ENCODE data around the gene DPP4. TPM values are rescaled to one million over a fixed set of nuclear protein-coding genes. Genes with fewer than 3 reads are reported as not detected.

DPP4 gene
- total RNA-seq, 2 experiments from 2014 or later: 29.9 to 30.7 TPM

GRCh38 chr2:162103443-162104009, 29.5 kb upstream of the DPP4 start:
- CTCF ChIA-PET: no interaction called here
- intact Hi-C loops (cut with micrococcal nuclease): no loop called here
- Mint-ChIP-seq H3K27me3 (peaks cover 1% of the 10 kb centered on the region), H3K9me3 (no peaks in the 10 kb centered on the region), H3K4me3 (no peak overlapping the region), H3K36me3 (no peaks in the 10 kb centered on the region), H3K4me1 (ENCODE audit: low read depth) (no peaks in the 10 kb centered on the region), H3K27ac (no peak overlapping the region)
- DNase-seq: no peak
- POLR2A ChIA-PET: no interaction called here

GRCh38 chr2:162100579-162100978, 26.6 kb upstream of the DPP4 start:
- Mint-ChIP-seq H3K4me3 (no peak overlapping the region), H3K9me3 (no peaks in the 10 kb centered on the region), H3K36me3 (no peaks in the 10 kb centered on the region), H3K27me3 (peaks cover 1% of the 10 kb centered on the region), H3K27ac (no peak overlapping the region), H3K4me1 (ENCODE audit: low read depth) (no peaks in the 10 kb centered on the region)
- intact Hi-C loops (cut with micrococcal nuclease): no loop called here
- ChIA-PET POLR2A (no interaction called here), CTCF (interaction anchor here (1.2 kb wide), 1 partner anchor 22 kb away, joined by 3 read pairs; no protein-coding TSS in a partner anchor)
- DNase-seq: no peak

- Mint-ChIP-seq H3K27ac (no peak overlapping the region), H3K4me3 (no peak overlapping the region), H3K4me1 (ENCODE audit: low read depth) (no peaks in the 10 kb centered on the region), H3K27me3 (peaks cover 1% of the 10 kb centered on the region), H3K36me3 (no peaks in the 10 kb centered on the region), H3K9me3 (no peaks in the 10 kb centered on the region)
- CTCF ChIA-PET: interaction anchor here (1.2 kb wide), 1 partner anchor 23 kb away, joined by 3 read pairs; no protein-coding TSS in a partner anchor
- no peak for DNase-seq
- intact Hi-C loops (cut with micrococcal nuclease): no loop called here
- POLR2A ChIA-PET: no interaction called here
Observed at GRCh38 chr2:162099836-162100235, 25.8 kb upstream of the DPP4 start.

GRCh38 chr2:162092658-162093556, 18.9 kb upstream of the DPP4 start:
- ChIA-PET CTCF (no interaction called here), POLR2A (no interaction called here)
- no peak overlapping the region for H3K27ac Mint-ChIP-seq
- no peaks in the 10 kb centered on the region for H3K27me3 Mint-ChIP-seq
- peaks cover 6% of the 10 kb centered on the region for H3K4me1 Mint-ChIP-seq (ENCODE audit: low read depth)
- H3K4me3 Mint-ChIP-seq: no peak overlapping the region
- H3K36me3 Mint-ChIP-seq: no peaks in the 10 kb centered on the region
- intact Hi-C loops (cut with micrococcal nuclease): no loop called here
- H3K9me3 Mint-ChIP-seq: no peaks in the 10 kb centered on the region
- no peak for DNase-seq

- ChIA-PET POLR2A (no interaction called here), CTCF (no interaction called here)
- H3K36me3 Mint-ChIP-seq: no peaks in the 10 kb centered on the region
- H3K4me1 Mint-ChIP-seq (ENCODE audit: low read depth): peaks cover 6% of the 10 kb centered on the region
- intact Hi-C loops (cut with micrococcal nuclease): no loop called here
- H3K4me3 Mint-ChIP-seq: no peak overlapping the region
- no peaks in the 10 kb centered on the region for H3K27me3 Mint-ChIP-seq
- no peaks in the 10 kb centered on the region for H3K9me3 Mint-ChIP-seq
- no peak overlapping the region for H3K27ac Mint-ChIP-seq
- DNase-seq: no peak
Observed at GRCh38 chr2:162092008-162092390, 18.0 kb upstream of the DPP4 start.

GRCh38 chr2:162091325-162092007, 17.5 kb upstream of the DPP4 start:
- DNase-seq: peak; percentile 38
- CTCF ChIA-PET: no interaction called here
- intact Hi-C loops (cut with micrococcal nuclease): no loop called here
- H3K4me1 Mint-ChIP-seq (ENCODE audit: low read depth): peaks cover 6% of the 10 kb centered on the region
- no peaks in the 10 kb centered on the region for H3K36me3 Mint-ChIP-seq
- H3K4me3 Mint-ChIP-seq: no peak overlapping the region
- no peaks in the 10 kb centered on the region for H3K27me3 Mint-ChIP-seq
- no peaks in the 10 kb centered on the region for H3K9me3 Mint-ChIP-seq
- POLR2A ChIA-PET: no interaction called here
- H3K27ac Mint-ChIP-seq: no peak overlapping the region

- Mint-ChIP-seq H3K9me3 (no peaks in the 10 kb centered on the region), H3K27me3 (no peaks in the 10 kb centered on the region), H3K4me1 (ENCODE audit: low read depth) (peaks cover 6% of the 10 kb centered on the region), H3K36me3 (no peaks in the 10 kb centered on the region), H3K4me3 (no peak overlapping the region), H3K27ac (no peak overlapping the region)
- DNase-seq: no peak
- CTCF ChIA-PET: no interaction called here
- intact Hi-C loops (cut with micrococcal nuclease): no loop called here
- POLR2A ChIA-PET: no interaction called here
Observed at GRCh38 chr2:162090109-162090508, 16.1 kb upstream of the DPP4 start.

- ChIA-PET POLR2A (no interaction called here), CTCF (no interaction called here)
- H3K9me3 Mint-ChIP-seq: no peaks in the 10 kb centered on the region
- no peak overlapping the region for H3K4me3 Mint-ChIP-seq
- H3K27me3 Mint-ChIP-seq: no peaks in the 10 kb centered on the region
- DNase-seq: no peak
- no peak overlapping the region for H3K27ac Mint-ChIP-seq
- peaks cover 2% of the 10 kb centered on the region for H3K4me1 Mint-ChIP-seq (ENCODE audit: low read depth)
- intact Hi-C loops (cut with micrococcal nuclease): no loop called here
- no peaks in the 10 kb centered on the region for H3K36me3 Mint-ChIP-seq
Observed at GRCh38 chr2:162086904-162087303, 12.9 kb upstream of the DPP4 start.

GRCh38 chr2:162085090-162085891, 11.3 kb upstream of the DPP4 start:
- no peak for DNase-seq
- Mint-ChIP-seq H3K9me3 (no peaks in the 10 kb centered on the region), H3K4me3 (no peak overlapping the region), H3K27me3 (no peaks in the 10 kb centered on the region), H3K36me3 (no peaks in the 10 kb centered on the region), H3K27ac (no peak overlapping the region), H3K4me1 (ENCODE audit: low read depth) (no peaks in the 10 kb centered on the region)
- ChIA-PET CTCF (no interaction called here), POLR2A (no interaction called here)
- intact Hi-C loops (cut with micrococcal nuclease): no loop called here

GRCh38 chr2:162084536-162084935, 10.5 kb upstream of the DPP4 start:
- H3K27ac Mint-ChIP-seq: no peak overlapping the region
- H3K27me3 Mint-ChIP-seq: no peaks in the 10 kb centered on the region
- POLR2A ChIA-PET: no interaction called here
- intact Hi-C loops (cut with micrococcal nuclease): no loop called here
- H3K9me3 Mint-ChIP-seq: peaks cover 7% of the 10 kb centered on the region
- H3K4me3 Mint-ChIP-seq: no peak overlapping the region
- CTCF ChIA-PET: no interaction called here
- H3K4me1 Mint-ChIP-seq (ENCODE audit: low read depth): no peaks in the 10 kb centered on the region
- no peak for DNase-seq
- H3K36me3 Mint-ChIP-seq: peaks cover 5% of the 10 kb centered on the region

GRCh38 chr2:162082681-162083080, 8.7 kb upstream of the DPP4 start:
- Mint-ChIP-seq H3K4me1 (ENCODE audit: low read depth) (no peaks in the 10 kb centered on the region), H3K9me3 (peaks cover 26% of the 10 kb centered on the region), H3K27me3 (no peaks in the 10 kb centered on the region), H3K36me3 (peaks cover 18% of the 10 kb centered on the region), H3K27ac (no peak overlapping the region), H3K4me3 (no peak overlapping the region)
- intact Hi-C loops (cut with micrococcal nuclease): no loop called here
- ChIA-PET CTCF (interaction anchor here (0.5 kb wide), 1 partner anchor 339 kb away, joined by 4 read pairs; no protein-coding TSS in a partner anchor), POLR2A (no interaction called here)
- no peak for DNase-seq

- intact Hi-C loops (cut with micrococcal nuclease): no loop called here
- no peak overlapping the region for H3K4me3 Mint-ChIP-seq
- no peak for DNase-seq
- H3K9me3 Mint-ChIP-seq: peaks cover 32% of the 10 kb centered on the region
- CTCF ChIA-PET: interaction anchor here (0.5 kb wide), 1 partner anchor 339 kb away, joined by 4 read pairs; no protein-coding TSS in a partner anchor
- no peaks in the 10 kb centered on the region for H3K4me1 Mint-ChIP-seq (ENCODE audit: low read depth)
- H3K27ac Mint-ChIP-seq: no peak overlapping the region
- H3K36me3 Mint-ChIP-seq: peaks cover 21% of the 10 kb centered on the region
- no peaks in the 10 kb centered on the region for H3K27me3 Mint-ChIP-seq
- POLR2A ChIA-PET: no interaction called here
Observed at GRCh38 chr2:162082036-162082435, 8.0 kb upstream of the DPP4 start.

Data from activated CD4-positive, alpha-beta memory T cell treated with anti-CD3 and anti-CD28 coated beads for 36 hours (primary cell).